ENCODE data around the gene PKN1. TPM values are rescaled to one million over a fixed set of nuclear protein-coding genes. Genes with fewer than 3 reads are reported as not detected.

PKN1 gene
- total and polyA plus RNA-seq, 2 of the 4 experiments (the other 2 are of a cell fraction), result 39.1 to 41.4 TPM

GRCh38 chr19:14463747-14464146 lies 30.6 kb downstream of the PKN1 start:
- no peaks in the 10 kb centered on the region for H3K27me3 ChIP-seq (ENCODE audit: control insufficient read depth, insufficient read depth, low read length)
- no peaks in the 10 kb centered on the region; the same call in 1 of the 2 replicates for H3K9me1 ChIP-seq (ENCODE audit: insufficient read depth, low read length)
- WGBS, 2 experiments (ENCODE audit: extremely low coverage in 2 of 2, insufficient read length in 1 of 2), result 97% methylated on average over 14 of the region's 21 CpGs; no CpG with 5 or more reads in 1 of the 2 experiments
- TF ChIP-seq ELK1 (IDR thresholded peaks at IDR 0.05; ENCODE audit: borderline replicate concordance, low read depth, low read length) (no peak), CHD1 (IDR thresholded peaks at IDR 0.05; ENCODE audit: low read depth, low read length) (no peak), MXI1 (IDR thresholded peaks at IDR 0.05; ENCODE audit: borderline replicate concordance, low read depth, low read length) (no peak), BHLHE40 (IDR thresholded peaks at IDR 0.05; ENCODE audit: low read depth, low read length) (no peak), FOS (IDR thresholded peaks at IDR 0.05; ENCODE audit: low read depth, low read length) (no peak), RCOR1 (IDR thresholded peaks at IDR 0.05; ENCODE audit: insufficient replicate concordance, low read length) (no peak), CTCF (conservative IDR thresholded peaks at IDR 0.05; ENCODE audit: low read depth, low read length) (no peak), USF2 (IDR thresholded peaks at IDR 0.05; ENCODE audit: low read depth, low read length) (no peak), SMC3 (IDR thresholded peaks at IDR 0.05; ENCODE audit: low read depth, low read length) (no peak), CEBPB (IDR thresholded peaks at IDR 0.05; ENCODE audit: low read depth, low read length) (no peak), NFE2L2 (IDR thresholded peaks at IDR 0.05; ENCODE audit: low read depth, low read length) (no peak), POLR2A (IDR thresholded peaks at IDR 0.05; ENCODE audit: low read depth, low read length) (no peak), RFX5 (IDR thresholded peaks at IDR 0.05; ENCODE audit: low read depth, low read length) (no peak), MAFK (IDR thresholded peaks at IDR 0.05; ENCODE audit: low read depth, low read length) (no peak), RAD21 (IDR thresholded peaks at IDR 0.05; ENCODE audit: low read length) (no peak), MAZ (IDR thresholded peaks at IDR 0.05; ENCODE audit: borderline replicate concordance, low read depth, low read length) (no peak)
- no peak overlapping the region for H2BK5ac ChIP-seq (ENCODE audit: low read depth, low read length, poor library complexity, severe bottlenecking)
- ChIA-PET CTCF (no interaction called here), POLR2A (ENCODE audit: unreplicated experiment) (no interaction called here)
- H2BK120ac ChIP-seq (ENCODE audit: low read depth, low read length), result no peak overlapping the region
- intact Hi-C loops (cut with micrococcal nuclease), result no loop called here
- no peak overlapping the region for H2BK20ac ChIP-seq (ENCODE audit: low read depth, low read length)
- no peaks in the 10 kb centered on the region for H3K79me1 ChIP-seq (ENCODE audit: low read depth in 1 of 2, low read length in 2 of 2)
- H3K27ac ChIP-seq (ENCODE audit: insufficient read depth, low read length), result no peak overlapping the region
- H4K91ac ChIP-seq (ENCODE audit: insufficient read depth, low read depth, low read length), result no peak overlapping the region
- no peak overlapping the region for H4K8ac ChIP-seq (ENCODE audit: low read depth in 2 of 2, low read length in 2 of 2)
- no peak overlapping the region for H3K4me3 ChIP-seq (ENCODE audit: insufficient read depth, low read depth, low read length)
- H3K9ac ChIP-seq (ENCODE audit: low read depth, low read length), result no peak overlapping the region
- BruUV-seq (replicated peaks), result no TSS peak
- H2AK5ac ChIP-seq (ENCODE audit: low read depth, low read length), result no peak overlapping the region
- H4K5ac ChIP-seq (ENCODE audit: low read depth, low read length), result no peak overlapping the region
- no peaks in the 10 kb centered on the region for H3K4me1 ChIP-seq (ENCODE audit: control insufficient read depth, insufficient read depth, low read length)
- H3K4ac ChIP-seq (ENCODE audit: low read depth, low read length), result no peak overlapping the region
- DNase-seq, result no peak
- H3K4me2 ChIP-seq (ENCODE audit: low read depth, low read length), result no peak overlapping the region
- no peaks in the 10 kb centered on the region for H3K9me3 ChIP-seq (ENCODE audit: control insufficient read depth, insufficient read depth, low read length)
- dilution Hi-C loops (cut with HindIII; ENCODE audit: low sequenced_read_pairs, unreplicated experiment), result no loop called here
- no peak for ATAC-seq (ENCODE audit: low read depth)
- no peak overlapping the region for H3K56ac ChIP-seq (ENCODE audit: extremely low read depth, insufficient read depth, low read length)
- in situ Hi-C loops (cut with MboI; ENCODE audit: low sequenced_read_pairs), result no loop called here
- no peak overlapping the region for H2BK15ac ChIP-seq (ENCODE audit: low read depth, low read length)
- H3K14ac ChIP-seq (replicated peaks; ENCODE audit: low read depth, low read length), result no peak overlapping the region
- no peaks in the 10 kb centered on the region; the same call in 1 of the 2 replicates for H4K20me1 ChIP-seq (ENCODE audit: insufficient read depth, low read length)
- H3K36me3 ChIP-seq (ENCODE audit: control insufficient read depth, insufficient read depth, low read length), result peaks cover 44% of the 10 kb centered on the region
- H3K23ac ChIP-seq (ENCODE audit: low read depth, low read length), result no peak overlapping the region
- H2AK9ac ChIP-seq (replicated peaks; ENCODE audit: low read depth, low read length, poor library complexity), result no peak overlapping the region
- H2AFZ ChIP-seq (replicated peaks; ENCODE audit: low read length, poor library complexity), result no peak overlapping the region
- H3K18ac ChIP-seq (ENCODE audit: low read depth, low read length), result no peak overlapping the region

All from IMR-90 (cell line).